HepG2 (cell line): ENCODE measurements around the gene ALOX5. TPM values are rescaled to one million over a fixed set of nuclear protein-coding genes. Genes with fewer than 3 reads are reported as not detected.

Experiments used
- ATAC-seq: fragments of 200-7000 bp; cut with Tn5 transposase; 3 replicates; pipeline ENCODE4 v1.9.1; 2020; ENCODE audit warnings: mild to moderate bottlenecking, moderate library complexity
- BruUV-seq: library from RNA; stranded (reverse); fragments of 400-500 nt; replicated peaks from 2 replicates; lab custom pipeline; 2021; lab: Mats Ljungman, UMichigan
- CTCF ChIA-PET: fragments of 300-600 bp; formaldehyde crosslinking; extraction: SDS; loops from one replicate; lab custom pipeline; 2021; ENCODE audit warnings: low total read pairs, inconsistent platforms, low intra/inter-chr PET ratio; lab: Yijun Ruan, JAX
- POLR2A ChIA-PET: fragments of 350-600 bp; sonication (Branson Sonifier 250); formaldehyde crosslinking; loops from one replicate; lab custom pipeline; 2020; ENCODE audit warnings: antibody characterized with exemption, inconsistent platforms; lab: Yijun Ruan, JAX
- DNase-seq: peaks from one replicate; pipeline ENCODE4 v3.0.0-alpha.2; 2015; ENCODE audit warnings: low spot score
- FAIRE-seq: peaks from 3 replicates; lab custom pipeline; 2011; peaks lifted over from hg19 to GRCh38; lab: Jason Lieb, UNC
- H2AFZ ChIP-seq: one replicate; pipeline ENCODE4 v1.6.1; 2011; ENCODE audit warnings: low read length, inconsistent platforms
- H3K27ac ChIP-seq: fragments of 300-600 bp; 3 replicates; pipeline ENCODE4 v1.8.0; 2011; ENCODE audit warnings: mixed run types, mild to moderate bottlenecking, mixed read lengths, low read length, inconsistent platforms; ENCODE audit not compliant: insufficient read depth; ENCODE audit errors: extremely low read length
- H3K27me3 ChIP-seq, 2 experiments: fragments of 200-600 bp in 1 of 2; 2 replicates in 1 of 2; 3 replicates in 1 of 2; pipeline versions ENCODE4 v1.6.0 to v1.8.0; 2011; ENCODE audit warnings: low read length in 2 of 2, mild to moderate bottlenecking in 2 of 2, moderate library complexity in 2 of 2, inconsistent platforms in 1 of 2; ENCODE audit not compliant: insufficient read depth in 2 of 2, control insufficient read depth in 1 of 2
- H3K36me3 ChIP-seq, 2 experiments: fragments of 200-600 bp in 1 of 2; replicated peaks in 1 of 2; 2 replicates in 1 of 2; 3 replicates in 1 of 2; pipeline versions ENCODE4 v1.5.1 to v1.8.0; 2011; ENCODE audit warnings: low read length in 2 of 2, inconsistent platforms in 1 of 2; ENCODE audit not compliant: insufficient read depth in 2 of 2, control insufficient read depth in 1 of 2
- H3K4me1 ChIP-seq: 2 replicates; pipeline ENCODE4 v1.5.1; 2012; ENCODE audit warnings: low read length, inconsistent platforms; ENCODE audit not compliant: insufficient read depth
- H3K4me2 ChIP-seq: 2 replicates; pipeline ENCODE4 v1.6.0; 2011; ENCODE audit warnings: low read depth, low read length, inconsistent platforms
- H3K4me3 ChIP-seq, 3 experiments: fragments of 200-600 bp in 1 of 3; sonication (generic), shearing (Covaris generic) in 1 of 3; replicated peaks in 1 of 3; 2 replicates each; pipeline ENCODE4 v1.5.1; 2011 to 2016; ENCODE audit warnings: low read length in 3 of 3, inconsistent platforms in 2 of 3, low read depth in 2 of 3, mild to moderate bottlenecking in 2 of 3, control low read depth in 1 of 3, mixed read lengths in 1 of 3; ENCODE audit not compliant: insufficient read depth in 1 of 3
- H3K79me2 ChIP-seq: one replicate; pipeline ENCODE4 v1.6.1; 2011; ENCODE audit warnings: low read length, inconsistent platforms; ENCODE audit not compliant: insufficient read depth
- H3K9ac ChIP-seq: 2 replicates; pipeline ENCODE4 v1.6.0; 2011; ENCODE audit warnings: mild to moderate bottlenecking, low read depth, low read length, inconsistent platforms; ENCODE audit not compliant: insufficient read depth
- H3K9me3 ChIP-seq: 2 replicates; pipeline ENCODE4 v1.5.1; 2012; ENCODE audit warnings: mild to moderate bottlenecking, low read length
- H4K20me1 ChIP-seq: 2 replicates; pipeline ENCODE4 v1.6.0; 2011; ENCODE audit warnings: inconsistent platforms, mild to moderate bottlenecking, low read length, moderate library complexity; ENCODE audit not compliant: insufficient read depth
- CBX2 ChIP-seq, 2 experiments: fragments of 200-600 bp in 1 of 2; sonication (generic); formaldehyde crosslinking in 1 of 2; IDR thresholded peaks; 2 replicates each; pipeline versions ENCODE4 v1.7.0 to v1.8.1; 2018 to 2022; ENCODE audit warnings: low read depth in 2 of 2, low read length in 1 of 2, mild to moderate bottlenecking in 1 of 2, missing genetic modification reagents in 1 of 2
- CENPBD1 ChIP-seq: sonication (generic); formaldehyde crosslinking; IDR thresholded peaks from 2 replicates; pipeline ENCODE4 v1.8.0; 2022; ENCODE audit warnings: missing genetic modification reagents, low read depth, mild to moderate bottlenecking, borderline replicate concordance
- ELF1 ChIP-seq: sonication (generic); formaldehyde crosslinking; IDR thresholded peaks from 2 replicates; pipeline ENCODE4 v1.4.0; 2020; ENCODE audit warnings: missing genetic modification reagents
- ELF4 ChIP-seq: sonication (generic); formaldehyde crosslinking; IDR thresholded peaks from 2 replicates; pipeline ENCODE4 v1.5.0; 2020; ENCODE audit warnings: missing genetic modification reagents, mild to moderate bottlenecking, moderate library complexity, borderline replicate concordance
- ISX ChIP-seq: sonication (generic); formaldehyde crosslinking; conservative IDR thresholded peaks from 2 replicates; pipeline ENCODE4 v1.5.0; 2020; ENCODE audit warnings: missing genetic modification reagents
- KDM1A ChIP-seq: IDR thresholded peaks from 2 replicates; pipeline ENCODE4 v1.6.1; 2016; ENCODE audit warnings: missing compliant biosample characterization
- RELA ChIP-seq: sonication (generic); formaldehyde crosslinking; IDR thresholded peaks from 2 replicates; pipeline ENCODE4 v1.4.0; 2020; ENCODE audit warnings: missing genetic modification reagents
- SKIL ChIP-seq: sonication (generic); formaldehyde crosslinking; IDR thresholded peaks from 2 replicates; pipeline ENCODE4 v1.8.0; 2022; ENCODE audit warnings: missing genetic modification reagents, mild to moderate bottlenecking, moderate library complexity, borderline replicate concordance
- SMARCC2 ChIP-seq: fragments of 450-650 bp; IDR thresholded peaks from 2 replicates; pipeline ENCODE4 v1.6.1; 2017; ENCODE audit warnings: antibody characterized with exemption, mild to moderate bottlenecking
- TFE3 ChIP-seq: IDR thresholded peaks from 2 replicates; pipeline ENCODE4 v1.6.1; 2016
- ZKSCAN8 ChIP-seq: IDR thresholded peaks from 2 replicates; pipeline ENCODE4 v1.6.1; 2016; ENCODE audit warnings: borderline replicate concordance, missing genetic modification reagents, missing compliant biosample characterization
- ZNF12 ChIP-seq: sonication (generic); formaldehyde crosslinking; IDR thresholded peaks from 2 replicates; pipeline ENCODE4 v1.5.0; 2020; ENCODE audit warnings: missing genetic modification reagents
- ZNF678 ChIP-seq: sonication (generic); formaldehyde crosslinking; IDR thresholded peaks from 2 replicates; pipeline ENCODE4 v1.4.0; 2020; ENCODE audit warnings: mild to moderate bottlenecking, missing genetic modification reagents
- WGBS: methylation state at CpG from one replicate; pipeline ENCODE4 v1.1.6; 2017; ENCODE audit warnings: low lambda C conversion rate; 5-methylcytosine and 5-hydroxymethylcytosine counted together
- in situ Hi-C: cut with HindIII; loops from 2 replicates; pipeline ENCODE4 v1.10.0; 2017; ENCODE audit warnings: low pct_unique_long_range_greater_than_20kb; ENCODE audit not compliant: extremely low pct_ligation_motif_present
- intact Hi-C: fragments of 100-400 bp; cut with micrococcal nuclease; formaldehyde crosslinking; loops from one replicate; pipeline ENCODE4 v1.10.0; 2022; ENCODE audit not compliant: unreplicated experiment
- polyA plus RNA-seq, 8 experiments: library from polyadenylated mRNA; depleted of rRNA in 3 of 8; stranded (reverse) in 7 of 8; unstranded in 1 of 8; fragments of >200 nt; fragmentation: Illumina TruSeq in 4 of 8; extraction: Trizol in 4 of 8; gene quantifications; 2 replicates each; pipeline versions ENCODE4 v1.2.1 to v1.2.3, GENCODE V29; 2011 to 2016; ENCODE audit warnings: low read depth in 4 of 8, missing spikeins in 1 of 8, mixed read lengths in 1 of 8; ENCODE audit not compliant: insufficient read depth in 1 of 8
- total RNA-seq, 5 experiments: library from RNA; depleted of rRNA; stranded (reverse); fragments of >200 nt; fragmentation: Illumina TruSeq; extraction: Trizol; gene quantifications; 2 replicates each; pipeline ENCODE4 v1.2.3, GENCODE V29; 2016; ENCODE audit warnings: low read depth in 1 of 5

Gene ALOX5
- total and polyA plus RNA-seq, 2 of the 13 experiments (the other 11 are each of a cell fraction or from before 2014, with no cell fraction given): 0.04 TPM; not detected in 1

GRCh38 chr10:45421221-45422097, 47.4 kb downstream of the ALOX5 start:
- Histone ChIP-seq H3K4me3 (no peak overlapping the region), H3K27ac (no peak overlapping the region), H4K20me1 (no peaks in the 10 kb centered on the region), H3K9ac (no peak overlapping the region), H3K4me2 (no peak overlapping the region), H3K36me3 (no peaks in the 10 kb centered on the region), H2AFZ (no peak overlapping the region), H3K9me3 (no peaks in the 10 kb centered on the region), H3K79me2 (no peaks in the 10 kb centered on the region), H3K27me3 (peaks cover 6 to 51% of the 10 kb centered on the region in 2 experiments), H3K4me1 (peaks cover 15% of the 10 kb centered on the region)
- ATAC-seq (no peak), FAIRE-seq (no peak), DNase-seq (no peak)
- in situ Hi-C loops: no loop called here
- BruUV-seq: no TSS peak
- TF ChIP-seq ZNF12 (CRISPR knock-in tag) (no peak), SKIL (CRISPR knock-in tag) (no peak)
- POLR2A ChIA-PET: no interaction called here
- intact Hi-C loops: no loop called here
- CTCF ChIA-PET: no interaction called here
- WGBS: 0% methylated on average over 4 of the region's 7 CpGs

- CTCF ChIA-PET: no interaction called here
- H2AFZ ChIP-seq: no peak overlapping the region
- no peak overlapping the region for H3K4me3 ChIP-seq
- no peaks in the 10 kb centered on the region for H3K79me2 ChIP-seq
- FAIRE-seq (no peak), DNase-seq (no peak), ATAC-seq (no peak)
- intact Hi-C loops: no loop called here
- no peak overlapping the region for H3K4me2 ChIP-seq
- no CpG with 5 or more reads among the region's 6 CpGs for WGBS
- no peak overlapping the region for H3K9ac ChIP-seq
- peaks cover 6 to 57% of the 10 kb centered on the region in 2 experiments for H3K27me3 ChIP-seq
- no TSS peak for BruUV-seq
- no peaks in the 10 kb centered on the region for H3K36me3 ChIP-seq
- no peaks in the 10 kb centered on the region for H3K9me3 ChIP-seq
- H3K4me1 ChIP-seq: peaks cover 15% of the 10 kb centered on the region
- H4K20me1 ChIP-seq: no peaks in the 10 kb centered on the region
- no peak overlapping the region for H3K27ac ChIP-seq
- POLR2A ChIA-PET: no interaction called here
- in situ Hi-C loops: no loop called here
- TF ChIP-seq CBX2 (IDR thresholded peaks at IDR 0.05; ENCODE audit: low read depth, low read length): no peak
- no peak for TF ChIP-seq CBX2 (CRISPR knock-in tag; IDR thresholded peaks at IDR 0.05; ENCODE audit: low read depth)
- TF ChIP-seq KDM1A (CRISPR knock-in tag): no peak
- no peak for TF ChIP-seq ELF1 (CRISPR knock-in tag)
- TF ChIP-seq ZKSCAN8 (CRISPR knock-in tag): no peak
- TF ChIP-seq ZNF678: no peak
- no peak for TF ChIP-seq SMARCC2
- TF ChIP-seq ELF4: no peak
- no peak for TF ChIP-seq CENPBD1
- no peak for TF ChIP-seq ISX (CRISPR knock-in tag)
- TF ChIP-seq TFE3 (CRISPR knock-in tag): no peak
- no peak for TF ChIP-seq RELA
Observed at GRCh38 chr10:45422207-45422865, 48.3 kb downstream of the ALOX5 start.
